ENCODE data around the gene OSGIN1. TPM values are rescaled to one million over a fixed set of nuclear protein-coding genes. Genes with fewer than 3 reads are reported as not detected.

The OSGIN1 gene
- polyA plus RNA-seq, 2 donors = 6.0 to 8.3 TPM

- no peaks in the 10 kb centered on the region for H3K9me3 ChIP-seq (ENCODE audit: control insufficient read depth in 2 of 2, insufficient read depth in 1 of 2, low read depth in 1 of 2, low read length in 1 of 2)
- H3K27ac ChIP-seq (ENCODE audit: low read depth in 2 of 2, low read length in 1 of 2) = no peak overlapping the region
- H3K27me3 ChIP-seq (ENCODE audit: control insufficient read depth in 1 of 2, insufficient read depth in 2 of 2, low read length in 2 of 2) = no peaks in the 10 kb centered on the region
- H3K4me1 ChIP-seq (ENCODE audit: control insufficient read depth in 2 of 2, insufficient read depth in 2 of 2, low read length in 1 of 2) = peaks cover 2 to 3% of the 10 kb centered on the region in 2 donors
- no peak overlapping the region for H3K4me3 ChIP-seq (ENCODE audit: low read depth in 1 of 2, low read length in 2 of 2)
- 85 to 89% methylated on average over 25 of the region's 25 CpGs for WGBS, 2 donors
- H3K36me3 ChIP-seq (ENCODE audit: control insufficient read depth in 2 of 2, insufficient read depth in 2 of 2, low read length in 1 of 2) = no peaks in the 10 kb centered on the region
Measured at GRCh38 chr16:83932955-83933673, 19.9 kb upstream of the OSGIN1 start.

GRCh38 chr16:83933885-83934683 is 19.0 kb upstream of the OSGIN1 start:
- H3K4me3 ChIP-seq (ENCODE audit: low read depth in 1 of 2, low read length in 2 of 2) = no peak overlapping the region
- H3K36me3 ChIP-seq (ENCODE audit: control insufficient read depth in 2 of 2, insufficient read depth in 2 of 2, low read length in 1 of 2) = no peaks in the 10 kb centered on the region
- H3K27ac ChIP-seq (ENCODE audit: low read depth in 2 of 2, low read length in 1 of 2) = no peak overlapping the region
- H3K27me3 ChIP-seq (ENCODE audit: control insufficient read depth in 1 of 2, insufficient read depth in 2 of 2, low read length in 2 of 2) = no peaks in the 10 kb centered on the region
- H3K4me1 ChIP-seq (ENCODE audit: control insufficient read depth in 2 of 2, insufficient read depth in 2 of 2, low read length in 1 of 2) = peaks cover 2 to 3% of the 10 kb centered on the region in 2 donors
- no peaks in the 10 kb centered on the region for H3K9me3 ChIP-seq (ENCODE audit: control insufficient read depth in 2 of 2, insufficient read depth in 1 of 2, low read depth in 1 of 2, low read length in 1 of 2)
- WGBS, 2 donors = 60 to 74% methylated on average over 28 of the region's 28 CpGs

GRCh38 chr16:83934684-83934977 is 18.4 kb upstream of the OSGIN1 start:
- Histone ChIP-seq H3K36me3 (ENCODE audit: control insufficient read depth in 2 of 2, insufficient read depth in 2 of 2, low read length in 1 of 2) (no peaks in the 10 kb centered on the region), H3K27me3 (ENCODE audit: control insufficient read depth in 1 of 2, insufficient read depth in 2 of 2, low read length in 2 of 2) (no peaks in the 10 kb centered on the region), H3K4me3 (ENCODE audit: low read depth in 1 of 2, low read length in 2 of 2) (no peak overlapping the region), H3K4me1 (ENCODE audit: control insufficient read depth in 2 of 2, insufficient read depth in 2 of 2, low read length in 1 of 2) (peaks cover 2 to 3% of the 10 kb centered on the region in 2 donors), H3K9me3 (ENCODE audit: control insufficient read depth in 2 of 2, insufficient read depth in 1 of 2, low read depth in 1 of 2, low read length in 1 of 2) (no peaks in the 10 kb centered on the region), H3K27ac (ENCODE audit: low read depth in 2 of 2, low read length in 1 of 2) (no peak overlapping the region)
- 58 to 71% methylated on average over 12 of the region's 12 CpGs for WGBS, 2 donors

- Histone ChIP-seq H3K4me1 (ENCODE audit: control insufficient read depth in 2 of 2, insufficient read depth in 2 of 2, low read length in 1 of 2) (peaks cover 2 to 3% of the 10 kb centered on the region in 2 donors), H3K27me3 (ENCODE audit: control insufficient read depth in 1 of 2, insufficient read depth in 2 of 2, low read length in 2 of 2) (no peaks in the 10 kb centered on the region), H3K4me3 (ENCODE audit: low read depth in 1 of 2, low read length in 2 of 2) (no peak overlapping the region), H3K27ac (ENCODE audit: low read depth in 2 of 2, low read length in 1 of 2) (no peak overlapping the region), H3K36me3 (ENCODE audit: control insufficient read depth in 2 of 2, insufficient read depth in 2 of 2, low read length in 1 of 2) (no peaks in the 10 kb centered on the region), H3K9me3 (ENCODE audit: control insufficient read depth in 2 of 2, insufficient read depth in 1 of 2, low read depth in 1 of 2, low read length in 1 of 2) (no peaks in the 10 kb centered on the region)
- 73 to 80% methylated on average over 22 to 30 of the region's 30 CpGs for WGBS, 2 donors
Measured at GRCh38 chr16:83935005-83935857, 17.8 kb upstream of the OSGIN1 start.

GRCh38 chr16:83935858-83936255 is 17.2 kb upstream of the OSGIN1 start:
- Histone ChIP-seq H3K4me1 (ENCODE audit: control insufficient read depth in 2 of 2, insufficient read depth in 2 of 2, low read length in 1 of 2) (peaks cover 2 to 3% of the 10 kb centered on the region in 2 donors), H3K36me3 (ENCODE audit: control insufficient read depth in 2 of 2, insufficient read depth in 2 of 2, low read length in 1 of 2) (no peaks in the 10 kb centered on the region), H3K27me3 (ENCODE audit: control insufficient read depth in 1 of 2, insufficient read depth in 2 of 2, low read length in 2 of 2) (no peaks in the 10 kb centered on the region), H3K4me3 (ENCODE audit: low read depth in 1 of 2, low read length in 2 of 2) (no peak overlapping the region), H3K27ac (ENCODE audit: low read depth in 2 of 2, low read length in 1 of 2) (no peak overlapping the region), H3K9me3 (ENCODE audit: control insufficient read depth in 2 of 2, insufficient read depth in 1 of 2, low read depth in 1 of 2, low read length in 1 of 2) (no peaks in the 10 kb centered on the region)
- 55 to 62% methylated on average over 10 of the region's 10 CpGs for WGBS, 2 donors

- Histone ChIP-seq H3K27me3 (ENCODE audit: control insufficient read depth in 1 of 2, insufficient read depth in 2 of 2, low read length in 2 of 2) (no peaks in the 10 kb centered on the region), H3K27ac (ENCODE audit: low read depth in 2 of 2, low read length in 1 of 2) (no peak overlapping the region), H3K4me1 (ENCODE audit: control insufficient read depth in 2 of 2, insufficient read depth in 2 of 2, low read length in 1 of 2) (peaks cover 2 to 3% of the 10 kb centered on the region in 2 donors), H3K4me3 (ENCODE audit: low read depth in 1 of 2, low read length in 2 of 2) (no peak overlapping the region), H3K36me3 (ENCODE audit: control insufficient read depth in 2 of 2, insufficient read depth in 2 of 2, low read length in 1 of 2) (no peaks in the 10 kb centered on the region), H3K9me3 (ENCODE audit: control insufficient read depth in 2 of 2, insufficient read depth in 1 of 2, low read depth in 1 of 2, low read length in 1 of 2) (no peaks in the 10 kb centered on the region)
- WGBS, 2 donors = 89 to 91% methylated on average over 19 of the region's 19 CpGs
Measured at GRCh38 chr16:83936581-83937165, 16.4 kb upstream of the OSGIN1 start.

GRCh38 chr16:83937267-83937666 is 15.8 kb upstream of the OSGIN1 start:
- WGBS, 2 donors = 92 to 93% methylated on average over 2 of the region's 2 CpGs
- no peaks in the 10 kb centered on the region for H3K36me3 ChIP-seq (ENCODE audit: control insufficient read depth in 2 of 2, insufficient read depth in 2 of 2, low read length in 1 of 2)

GRCh38 chr16:83937922-83938885 is 14.8 kb upstream of the OSGIN1 start:
- no peaks in the 10 kb centered on the region for H3K36me3 ChIP-seq (ENCODE audit: control insufficient read depth in 2 of 2, insufficient read depth in 2 of 2, low read length in 1 of 2)
- peaks cover 2 to 3% of the 10 kb centered on the region in 2 donors for H3K4me1 ChIP-seq (ENCODE audit: control insufficient read depth in 2 of 2, insufficient read depth in 2 of 2, low read length in 1 of 2)
- H3K9me3 ChIP-seq (ENCODE audit: control insufficient read depth in 2 of 2, insufficient read depth in 1 of 2, low read depth in 1 of 2, low read length in 1 of 2) = no peaks in the 10 kb centered on the region
- no peak overlapping the region for H3K4me3 ChIP-seq (ENCODE audit: low read depth in 1 of 2, low read length in 2 of 2)
- no peak overlapping the region for H3K27ac ChIP-seq (ENCODE audit: low read depth in 2 of 2, low read length in 1 of 2)
- WGBS, 2 donors = 81 to 86% methylated on average over 18 of the region's 18 CpGs
- H3K27me3 ChIP-seq (ENCODE audit: control insufficient read depth in 1 of 2, insufficient read depth in 2 of 2, low read length in 2 of 2) = no peaks in the 10 kb centered on the region

More at GRCh38 chr16:83937267-83937666, 15.8 kb upstream of the OSGIN1 start:
- Histone ChIP-seq H3K9me3 (ENCODE audit: control insufficient read depth in 2 of 2, insufficient read depth in 1 of 2, low read depth in 1 of 2, low read length in 1 of 2) (no peaks in the 10 kb centered on the region), H3K4me3 (ENCODE audit: low read depth in 1 of 2, low read length in 2 of 2) (no peak overlapping the region), H3K27ac (ENCODE audit: low read depth in 2 of 2, low read length in 1 of 2) (no peak overlapping the region), H3K27me3 (ENCODE audit: control insufficient read depth in 1 of 2, insufficient read depth in 2 of 2, low read length in 2 of 2) (no peaks in the 10 kb centered on the region), H3K4me1 (ENCODE audit: control insufficient read depth in 2 of 2, insufficient read depth in 2 of 2, low read length in 1 of 2) (peaks cover 2 to 3% of the 10 kb centered on the region in 2 donors)
